Measurements from ENCODE around the gene UVSSA. TPM values are rescaled to one million over a fixed set of nuclear protein-coding genes. Genes with fewer than 3 reads are reported as not detected.

The UVSSA gene
- polyA plus RNA-seq, 1 donor from 2014 or later, result 13.3 TPM

- Histone ChIP-seq H3F3A (ENCODE audit: insufficient read depth, low read length, poor library complexity, severe bottlenecking) (no peaks in the 10 kb centered on the region), H3K36me3 (ENCODE audit: insufficient read depth, low read length) (peaks cover 5% of the 10 kb centered on the region), H3K79me2 (replicated peaks; ENCODE audit: insufficient read depth, low read length) (no peaks in the 10 kb centered on the region), H3K4me2 (ENCODE audit: low read length) (no peak overlapping the region), H3K9me2 (ENCODE audit: insufficient read depth, low read length) (no peaks in the 10 kb centered on the region), H3K27me3 (ENCODE audit: insufficient read depth, low read depth, low read length) (no peaks in the 10 kb centered on the region), H4K20me1 (ENCODE audit: insufficient read depth) (no peaks in the 10 kb centered on the region), H2AFZ (ENCODE audit: low read depth, low read length) (no peak overlapping the region), H3K4me3 (ENCODE audit: low read length) (no peak overlapping the region), H3K9me3 (ENCODE audit: low read length) (no peaks in the 10 kb centered on the region), H3K9ac (ENCODE audit: low read length) (no peak overlapping the region), H3K27ac (ENCODE audit: low read length) (no peak overlapping the region)
- no peak for TF ChIP-seq EP300 (conservative IDR thresholded peaks at IDR 0.05; ENCODE audit: poor library complexity, severe bottlenecking)
- TF ChIP-seq POLR2AphosphoS5 (IDR thresholded peaks at IDR 0.05), result no peak
- TF ChIP-seq MXI1 (conservative IDR thresholded peaks at IDR 0.05; ENCODE audit: poor library complexity, severe bottlenecking), result no peak
- no peak for TF ChIP-seq RAD21 (conservative IDR thresholded peaks at IDR 0.05)
- no peak for TF ChIP-seq CTCF (IDR thresholded peaks at IDR 0.05; ENCODE audit: poor library complexity, severe bottlenecking)
- TF ChIP-seq TAF1 (IDR thresholded peaks at IDR 0.05; ENCODE audit: low read depth), result no peak
- no peak for TF ChIP-seq REST (IDR thresholded peaks at IDR 0.05; ENCODE audit: borderline replicate concordance)
- TF ChIP-seq SMC3 (conservative IDR thresholded peaks at IDR 0.05; ENCODE audit: poor library complexity), result no peak
- TF ChIP-seq EZH2 (IDR thresholded peaks at IDR 0.05; ENCODE audit: borderline replicate concordance, insufficient read depth, low read length, poor library complexity, severe bottlenecking), result no peak
Observed at GRCh38 chr4:1336088-1336491, 10.9 kb upstream of the UVSSA start.

GRCh38 chr4:1337376-1337831 lies 9.6 kb upstream of the UVSSA start:
- Histone ChIP-seq H2AFZ (ENCODE audit: low read depth, low read length) (no peak overlapping the region), H3F3A (ENCODE audit: insufficient read depth, low read length, poor library complexity, severe bottlenecking) (no peaks in the 10 kb centered on the region), H3K9ac (ENCODE audit: low read length) (no peak overlapping the region), H4K20me1 (ENCODE audit: insufficient read depth) (no peaks in the 10 kb centered on the region), H3K36me3 (ENCODE audit: insufficient read depth, low read length) (peaks cover 10% of the 10 kb centered on the region), H3K9me2 (ENCODE audit: insufficient read depth, low read length) (no peaks in the 10 kb centered on the region), H3K4me2 (ENCODE audit: low read length) (no peak overlapping the region), H3K9me3 (ENCODE audit: low read length) (no peaks in the 10 kb centered on the region), H3K27ac (ENCODE audit: low read length) (no peak overlapping the region), H3K27me3 (ENCODE audit: insufficient read depth, low read depth, low read length) (no peaks in the 10 kb centered on the region), H3K79me2 (replicated peaks; ENCODE audit: insufficient read depth, low read length) (no peaks in the 10 kb centered on the region), H3K4me3 (ENCODE audit: low read length) (no peak overlapping the region)
- TF ChIP-seq RAD21 (conservative IDR thresholded peaks at IDR 0.05) (no peak), CTCF (IDR thresholded peaks at IDR 0.05; ENCODE audit: poor library complexity, severe bottlenecking) (no peak), SMC3 (conservative IDR thresholded peaks at IDR 0.05; ENCODE audit: poor library complexity) (no peak), POLR2AphosphoS5 (IDR thresholded peaks at IDR 0.05) (no peak), TAF1 (IDR thresholded peaks at IDR 0.05; ENCODE audit: low read depth) (no peak), EP300 (conservative IDR thresholded peaks at IDR 0.05; ENCODE audit: poor library complexity, severe bottlenecking) (no peak), EZH2 (IDR thresholded peaks at IDR 0.05; ENCODE audit: borderline replicate concordance, insufficient read depth, low read length, poor library complexity, severe bottlenecking) (no peak), REST (IDR thresholded peaks at IDR 0.05; ENCODE audit: borderline replicate concordance) (no peak)

All from neural cell (in vitro differentiated cells).